ENCODE results near the gene IGF2BP2. TPM values are rescaled to one million over a fixed set of nuclear protein-coding genes. Genes with fewer than 3 reads are reported as not detected.

Gene IGF2BP2
- polyA plus RNA-seq, 2 of the 4 experiments (the other 2 are of a cell fraction), result 2.2 to 6.1 TPM

DNA sequence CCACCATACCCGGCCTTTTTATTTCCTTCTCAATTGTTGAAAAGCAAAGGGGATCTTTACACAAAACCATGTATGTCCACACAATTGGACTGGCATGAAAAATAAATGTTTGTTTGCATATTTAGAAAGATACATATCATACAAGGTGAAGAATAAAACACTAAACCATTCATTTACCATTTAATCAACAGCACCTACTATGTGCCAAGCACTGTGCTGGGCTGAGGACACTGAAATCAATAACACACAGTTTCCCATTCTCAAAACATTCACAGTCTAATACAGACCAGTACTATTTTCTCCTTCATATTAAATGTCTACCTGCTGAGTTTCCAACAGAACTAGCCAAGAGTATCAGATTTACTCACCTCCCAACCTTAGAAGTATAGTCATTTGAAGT lies 84.7 kb downstream of the IGF2BP2 start:
- TF ChIP-seq NFE2L2 (conservative IDR thresholded peaks at IDR 0.05; ENCODE audit: low read length) (no peak), ZNF302 (CRISPR knock-in tag; IDR thresholded peaks at IDR 0.05) (no peak), BHLHE40 (IDR thresholded peaks at IDR 0.05; ENCODE audit: low read depth, low read length) (no peak), HEYL (CRISPR knock-in tag; IDR thresholded peaks at IDR 0.05) (no peak), HOXB5 (CRISPR knock-in tag; IDR thresholded peaks at IDR 0.05) (no peak), JUNB (IDR thresholded peaks at IDR 0.05) (no peak), CHD4 (IDR thresholded peaks at IDR 0.05; ENCODE audit: borderline replicate concordance) (no peak), ZFP36 (IDR thresholded peaks at IDR 0.05; ENCODE audit: borderline replicate concordance, partially characterized antibody) (no peak), ESRRA (IDR thresholded peaks at IDR 0.05; ENCODE audit: borderline replicate concordance, low read length) (no peak)
- TF ChIP-seq, protein P1, sequence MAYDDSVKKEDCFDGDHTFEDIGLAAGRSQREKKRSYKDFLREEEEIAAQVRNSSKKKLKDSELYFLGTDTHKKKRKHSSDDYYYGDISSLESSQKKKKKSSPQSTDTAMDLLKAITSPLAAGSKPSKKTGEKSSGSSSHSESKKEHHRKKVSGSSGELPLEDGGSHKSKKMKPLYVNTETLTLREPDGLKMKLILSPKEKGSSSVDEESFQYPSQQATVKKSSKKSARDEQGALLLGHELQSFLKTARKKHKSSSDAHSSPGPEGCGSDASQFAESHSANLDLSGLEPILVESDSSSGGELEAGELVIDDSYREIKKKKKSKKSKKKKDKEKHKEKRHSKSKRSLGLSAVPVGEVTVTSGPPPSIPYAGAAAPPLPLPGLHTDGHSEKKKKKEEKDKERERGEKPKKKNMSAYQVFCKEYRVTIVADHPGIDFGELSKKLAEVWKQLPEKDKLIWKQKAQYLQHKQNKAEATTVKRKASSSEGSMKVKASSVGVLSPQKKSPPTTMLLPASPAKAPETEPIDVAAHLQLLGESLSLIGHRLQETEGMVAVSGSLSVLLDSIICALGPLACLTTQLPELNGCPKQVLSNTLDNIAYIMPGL (CRISPR knock-in tag; IDR thresholded peaks at IDR 0.05; ENCODE audit: borderline replicate concordance), result no peak
- Histone ChIP-seq H3K27ac (no peak overlapping the region), H3K4me3 (no peak overlapping the region), H3K4me2 (no peak overlapping the region), H3K9me3 (no peaks in the 10 kb centered on the region), H3K4me1 (peaks cover 14% of the 10 kb centered on the region)
- 92% methylated on average over 1 of the region's 1 CpG for WGBS (ENCODE audit: missing lambda C conversion rate)
- POLR2A ChIA-PET, result no interaction called here
- no peak for ATAC-seq
- FAIRE-seq, result no peak
- CTCF ChIA-PET, result interaction anchor here (2.0 to 2.3 kb wide), 2 partner anchors 28 to 80 kb away, joined by 6 to 8 read pairs; no protein-coding TSS in a partner anchor
- DNase-seq (ENCODE audit: low read depth in 1 of 2, low spot score in 1 of 2), result no peak

- no peak overlapping the region for H3K4me2 ChIP-seq
- ATAC-seq, result no peak
- H3K9me3 ChIP-seq, result no peaks in the 10 kb centered on the region
- H3K4me1 ChIP-seq, result peaks cover 15% of the 10 kb centered on the region
- no peak overlapping the region for H3K4me3 ChIP-seq
- TF ChIP-seq, protein P2, sequence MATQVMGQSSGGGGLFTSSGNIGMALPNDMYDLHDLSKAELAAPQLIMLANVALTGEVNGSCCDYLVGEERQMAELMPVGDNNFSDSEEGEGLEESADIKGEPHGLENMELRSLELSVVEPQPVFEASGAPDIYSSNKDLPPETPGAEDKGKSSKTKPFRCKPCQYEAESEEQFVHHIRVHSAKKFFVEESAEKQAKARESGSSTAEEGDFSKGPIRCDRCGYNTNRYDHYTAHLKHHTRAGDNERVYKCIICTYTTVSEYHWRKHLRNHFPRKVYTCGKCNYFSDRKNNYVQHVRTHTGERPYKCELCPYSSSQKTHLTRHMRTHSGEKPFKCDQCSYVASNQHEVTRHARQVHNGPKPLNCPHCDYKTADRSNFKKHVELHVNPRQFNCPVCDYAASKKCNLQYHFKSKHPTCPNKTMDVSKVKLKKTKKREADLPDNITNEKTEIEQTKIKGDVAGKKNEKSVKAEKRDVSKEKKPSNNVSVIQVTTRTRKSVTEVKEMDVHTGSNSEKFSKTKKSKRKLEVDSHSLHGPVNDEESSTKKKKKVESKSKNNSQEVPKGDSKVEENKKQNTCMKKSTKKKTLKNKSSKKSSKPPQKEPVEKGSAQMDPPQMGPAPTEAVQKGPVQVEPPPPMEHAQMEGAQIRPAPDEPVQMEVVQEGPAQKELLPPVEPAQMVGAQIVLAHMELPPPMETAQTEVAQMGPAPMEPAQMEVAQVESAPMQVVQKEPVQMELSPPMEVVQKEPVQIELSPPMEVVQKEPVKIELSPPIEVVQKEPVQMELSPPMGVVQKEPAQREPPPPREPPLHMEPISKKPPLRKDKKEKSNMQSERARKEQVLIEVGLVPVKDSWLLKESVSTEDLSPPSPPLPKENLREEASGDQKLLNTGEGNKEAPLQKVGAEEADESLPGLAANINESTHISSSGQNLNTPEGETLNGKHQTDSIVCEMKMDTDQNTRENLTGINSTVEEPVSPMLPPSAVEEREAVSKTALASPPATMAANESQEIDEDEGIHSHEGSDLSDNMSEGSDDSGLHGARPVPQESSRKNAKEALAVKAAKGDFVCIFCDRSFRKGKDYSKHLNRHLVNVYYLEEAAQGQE (IDR thresholded peaks at IDR 0.05), result no peak
- TF ChIP-seq HOXB5 (CRISPR knock-in tag; IDR thresholded peaks at IDR 0.05), result no peak
- no peak for TF ChIP-seq CBX2 (IDR thresholded peaks at IDR 0.05; ENCODE audit: borderline replicate concordance, low read depth)
- FAIRE-seq, result no peak
- ChIA-PET CTCF (interaction anchor here (0.6 to 2.3 kb wide), 3 partner anchors 29 to 255 kb away, joined by 3 to 8 read pairs (median 7); no protein-coding TSS in a partner anchor), POLR2A (no interaction called here)
- DNase-seq (ENCODE audit: low read depth in 1 of 2, low spot score in 1 of 2), result no peak
- no peak overlapping the region for H3K27ac ChIP-seq
- WGBS (ENCODE audit: missing lambda C conversion rate), result 74% methylated on average over 5 of the region's 5 CpGs
Observed at GRCh38 chr3:185739264-185739701, 85.6 kb downstream of the IGF2BP2 start.

GRCh38 chr3:185737740-185738680 lies 86.8 kb downstream of the IGF2BP2 start:
- Histone ChIP-seq H3K9me3 (no peaks in the 10 kb centered on the region), H3K27ac (no peak overlapping the region), H3K4me2 (no peak overlapping the region), H3K4me3 (no peak overlapping the region), H3K4me1 (peaks cover 24% of the 10 kb centered on the region)
- FAIRE-seq (no peak), ATAC-seq (no peak), DNase-seq (ENCODE audit: low read depth in 1 of 2, low spot score in 1 of 2) (no peak)
- CTCF ChIA-PET, result interaction anchor here (0.9 to 7.3 kb wide), 5 partner anchors 10 to 78 kb away, joined by 3 to 52 read pairs (median 7); no protein-coding TSS in a partner anchor
- POLR2A ChIA-PET, result no interaction called here
- 81% methylated on average over 5 of the region's 5 CpGs for WGBS (ENCODE audit: missing lambda C conversion rate)
- TF ChIP-seq NR3C1 (IDR thresholded peaks at IDR 0.05) (no peak), PHF8 (IDR thresholded peaks at IDR 0.05; ENCODE audit: borderline replicate concordance, low read depth) (no peak), MAFK (IDR thresholded peaks at IDR 0.05; ENCODE audit: partially characterized antibody) (no peak), ZSCAN20 (CRISPR knock-in tag; IDR thresholded peaks at IDR 0.05) (no peak), ZC3H11A (IDR thresholded peaks at IDR 0.05) (no peak), RARB (CRISPR knock-in tag; IDR thresholded peaks at IDR 0.05) (no peak), ZNF302 (CRISPR knock-in tag; IDR thresholded peaks at IDR 0.05) (no peak), HOXB13 (CRISPR knock-in tag; IDR thresholded peaks at IDR 0.05; ENCODE audit: low read depth) (no peak), MAX (IDR thresholded peaks at IDR 0.05) (no peak), HES2 (IDR thresholded peaks at IDR 0.05) (no peak), KDM1A (IDR thresholded peaks at IDR 0.05; ENCODE audit: low read depth) (no peak)
- TF ChIP-seq, protein P3, sequence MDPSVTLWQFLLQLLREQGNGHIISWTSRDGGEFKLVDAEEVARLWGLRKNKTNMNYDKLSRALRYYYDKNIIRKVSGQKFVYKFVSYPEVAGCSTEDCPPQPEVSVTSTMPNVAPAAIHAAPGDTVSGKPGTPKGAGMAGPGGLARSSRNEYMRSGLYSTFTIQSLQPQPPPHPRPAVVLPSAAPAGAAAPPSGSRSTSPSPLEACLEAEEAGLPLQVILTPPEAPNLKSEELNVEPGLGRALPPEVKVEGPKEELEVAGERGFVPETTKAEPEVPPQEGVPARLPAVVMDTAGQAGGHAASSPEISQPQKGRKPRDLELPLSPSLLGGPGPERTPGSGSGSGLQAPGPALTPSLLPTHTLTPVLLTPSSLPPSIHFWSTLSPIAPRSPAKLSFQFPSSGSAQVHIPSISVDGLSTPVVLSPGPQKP (IDR thresholded peaks at IDR 0.05; ENCODE audit: low read depth, low read length), result no peak
- TF ChIP-seq, protein P1 (CRISPR knock-in tag; IDR thresholded peaks at IDR 0.05; ENCODE audit: borderline replicate concordance), result no peak

All from A549 (cell line).